HG03175 (cell line): ENCODE results near the gene RNF111.
"Not testable (repeated sequence)": the region's sequence is repeated elsewhere in the genome, so short reads cannot be mapped to it uniquely, and the experiment has no call there.

Experiments used
- ATAC-seq: cut with Tn5 transposase; IDR thresholded peaks from one replicate; pipeline ENCODE4 v1.9.1; 2021; ENCODE audit warnings: mild to moderate bottlenecking, moderate library complexity; ENCODE audit not compliant: unreplicated experiment

RNF111 gene

DNA sequence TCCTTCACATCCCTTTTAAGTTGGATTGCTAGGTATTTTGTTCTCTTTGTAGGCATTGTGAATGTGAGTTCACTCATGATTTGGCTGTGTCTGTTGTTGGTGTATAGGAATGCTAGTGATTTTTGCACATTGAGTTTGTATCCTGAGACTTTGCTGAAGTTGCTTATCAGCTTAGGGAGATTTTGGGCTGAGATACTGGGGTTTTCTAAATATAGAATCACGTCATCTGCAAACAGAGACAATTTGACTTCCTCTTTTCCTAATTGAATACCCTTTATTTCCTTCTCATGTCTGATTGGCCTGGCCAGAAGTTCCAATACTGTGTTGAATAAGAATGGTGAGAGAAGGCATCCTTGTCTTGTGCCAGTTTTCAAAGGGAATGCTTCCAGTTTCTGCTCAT lies 139.8 kb downstream of the RNF111 start:
- ATAC-seq, result not testable (repeated sequence)

DNA sequence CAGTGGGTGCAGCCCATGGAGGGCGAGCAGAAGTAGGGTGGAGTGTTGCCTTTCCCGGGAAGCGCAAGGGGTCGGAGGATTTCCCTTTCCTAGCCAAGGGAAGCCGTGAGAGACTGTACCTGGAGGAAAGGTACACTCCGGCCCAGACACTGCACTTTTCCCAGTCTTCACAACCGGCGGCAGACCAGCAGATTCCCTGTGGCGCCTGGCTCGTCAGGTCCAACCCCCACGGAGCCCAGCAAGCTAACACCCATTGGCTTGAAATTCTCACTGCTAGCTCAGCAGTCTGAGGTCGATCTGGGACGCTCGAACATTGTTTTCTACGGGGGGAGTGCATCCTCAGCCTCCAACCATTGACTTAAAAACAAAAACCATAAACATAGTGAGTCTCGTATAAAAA lies 144.0 kb downstream of the RNF111 start:
- no peak for ATAC-seq

DNA sequence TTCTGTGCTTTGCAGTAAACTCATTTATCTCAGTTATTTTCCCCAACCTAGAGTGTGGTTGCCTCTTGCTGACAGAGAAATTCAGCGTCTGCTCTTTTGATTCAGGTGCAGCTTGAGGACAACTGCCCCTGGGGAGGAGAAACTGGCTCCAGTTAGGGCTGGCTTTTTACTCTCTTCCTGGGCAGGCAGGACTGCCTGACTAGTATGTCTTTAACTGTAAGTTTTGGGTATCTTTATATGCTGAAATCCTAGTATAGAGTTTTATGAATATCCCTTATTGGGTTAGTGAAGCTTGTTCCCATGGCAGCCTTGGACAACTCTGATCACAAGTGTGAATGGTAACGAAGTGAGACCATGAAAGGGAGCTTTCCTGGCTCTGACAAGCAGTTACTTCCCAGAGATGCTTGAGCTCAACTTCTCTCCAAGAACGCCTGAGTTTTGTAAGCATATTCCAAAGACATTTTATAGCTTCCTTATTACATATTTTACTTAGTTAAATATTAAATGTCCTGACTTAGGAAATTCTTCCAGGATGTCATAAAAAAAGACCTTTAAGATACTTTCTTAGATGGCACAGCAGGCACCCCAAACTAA lies 144.6 kb downstream of the RNF111 start:
- no peak for ATAC-seq

DNA sequence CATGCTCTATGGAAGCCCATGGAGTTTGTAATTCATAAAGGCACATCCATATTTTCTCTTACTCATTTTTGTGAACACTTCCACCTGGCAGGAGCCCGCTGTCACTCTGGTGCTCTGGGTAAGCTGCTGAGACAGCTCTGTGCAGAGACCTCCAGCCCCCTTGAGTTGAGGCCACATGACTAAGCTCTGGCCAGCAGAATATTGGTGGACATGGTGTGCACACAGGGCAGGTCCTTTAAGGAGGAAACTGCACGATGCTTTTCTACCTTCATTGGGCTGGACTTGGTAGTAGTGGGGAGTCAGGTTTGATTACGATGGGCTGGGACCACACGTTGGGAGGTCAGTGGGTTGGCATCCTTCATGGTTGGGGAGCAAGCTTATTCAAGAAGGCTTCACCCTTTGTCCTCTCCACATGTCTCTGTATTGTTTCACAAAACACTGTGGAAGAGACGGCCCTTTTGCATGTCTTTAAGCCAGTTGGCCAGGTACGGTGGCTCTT lies 146.5 kb downstream of the RNF111 start:
- no peak for ATAC-seq

DNA sequence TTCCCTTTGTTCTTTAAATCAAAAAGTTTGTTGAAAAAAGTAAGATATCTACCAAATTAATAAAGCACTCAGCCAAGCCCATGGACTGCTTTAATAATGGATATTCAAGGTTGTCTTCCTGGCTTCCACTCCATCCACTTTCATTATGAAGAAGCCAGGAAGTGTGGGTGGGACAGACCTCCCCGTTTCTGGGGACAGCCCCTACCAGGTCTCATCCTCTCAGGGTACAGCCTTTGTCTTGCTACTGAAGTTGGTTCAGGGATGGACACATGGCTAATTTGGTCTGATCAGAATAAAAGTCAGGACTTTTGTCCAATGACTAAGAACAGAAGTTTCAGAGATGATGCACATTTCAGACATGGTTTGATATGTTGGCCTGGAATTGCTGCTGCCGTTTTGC lies 150.1 kb downstream of the RNF111 start:
- no peak for ATAC-seq

DNA sequence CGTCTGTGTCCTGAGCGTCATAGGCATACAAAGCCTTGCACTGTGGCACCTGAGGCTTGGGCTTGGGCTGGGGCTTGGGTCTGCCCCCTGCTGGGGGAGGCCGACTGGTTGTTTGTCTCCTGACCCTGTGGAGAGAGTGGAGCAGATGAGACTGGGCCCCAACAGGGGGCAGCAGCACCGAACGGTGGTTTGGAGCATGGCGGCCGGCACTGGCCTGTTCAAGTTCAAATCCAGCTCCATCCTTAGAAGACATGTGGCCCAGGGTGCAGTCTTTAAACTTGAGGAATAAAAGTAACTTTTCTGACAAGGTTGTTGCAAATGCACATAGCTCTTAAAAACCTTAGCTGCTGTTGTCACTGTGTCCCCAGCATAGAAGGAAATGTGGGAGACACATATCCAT lies 150.8 kb downstream of the RNF111 start:
- ATAC-seq, result peak; percentile 79

DNA sequence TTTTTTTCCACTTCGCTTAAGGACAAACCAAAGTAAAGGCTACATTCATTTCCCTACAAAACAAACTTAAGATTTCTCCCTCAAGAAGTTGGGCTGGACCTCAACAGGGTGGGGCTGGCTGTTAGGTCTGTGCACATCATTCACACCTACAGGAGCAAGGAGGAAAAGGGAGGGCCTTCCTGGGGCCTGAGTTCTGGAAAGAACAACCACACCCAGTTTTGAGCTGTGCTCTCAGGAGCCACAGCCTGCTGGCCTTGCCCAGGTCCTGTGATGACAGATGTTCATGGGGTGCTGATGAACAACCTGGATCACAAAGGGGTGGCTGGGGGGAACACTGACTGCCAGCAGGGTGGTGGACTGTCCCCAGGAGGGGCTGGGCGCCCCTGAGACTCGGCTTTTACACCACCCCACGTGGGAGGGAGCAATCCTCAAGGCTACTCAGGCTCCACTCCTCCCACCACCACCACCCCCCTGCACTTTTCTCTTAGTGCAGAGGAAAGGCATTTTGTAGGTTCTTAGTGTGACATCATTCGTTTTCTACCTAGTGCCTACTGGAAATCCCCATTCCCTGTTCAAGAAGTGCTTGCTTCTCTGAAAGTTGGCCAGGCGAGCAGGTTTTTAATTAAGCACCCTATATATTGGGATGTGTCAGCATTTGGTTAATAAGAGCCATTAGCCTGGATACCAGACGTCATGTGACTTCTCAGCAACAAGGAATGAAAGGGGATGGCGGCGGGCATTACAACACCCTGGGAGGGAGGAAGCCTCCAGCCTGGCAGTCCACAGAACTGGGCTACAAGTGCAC lies 153.2 kb downstream of the RNF111 start:
- no peak for ATAC-seq

DNA sequence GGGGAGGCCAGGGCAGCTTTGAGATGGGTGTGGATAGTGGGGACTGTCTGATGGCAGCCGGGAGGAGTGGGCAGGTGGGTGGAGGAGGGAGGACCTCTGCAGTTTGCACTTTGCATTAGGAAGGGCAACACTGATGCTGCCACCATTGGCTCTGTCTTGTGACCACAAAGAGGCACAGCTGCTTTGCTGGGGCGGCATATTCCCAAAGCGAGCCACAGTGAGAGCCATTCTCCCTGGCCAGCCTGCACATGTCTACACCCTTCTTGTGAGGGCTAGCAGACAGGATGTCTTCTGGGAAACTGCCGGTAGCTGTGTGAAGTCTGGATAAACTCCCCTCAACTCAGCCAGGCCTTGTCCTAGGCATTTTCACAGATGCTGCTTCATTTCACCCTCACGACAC lies 155.8 kb downstream of the RNF111 start:
- no peak for ATAC-seq

DNA sequence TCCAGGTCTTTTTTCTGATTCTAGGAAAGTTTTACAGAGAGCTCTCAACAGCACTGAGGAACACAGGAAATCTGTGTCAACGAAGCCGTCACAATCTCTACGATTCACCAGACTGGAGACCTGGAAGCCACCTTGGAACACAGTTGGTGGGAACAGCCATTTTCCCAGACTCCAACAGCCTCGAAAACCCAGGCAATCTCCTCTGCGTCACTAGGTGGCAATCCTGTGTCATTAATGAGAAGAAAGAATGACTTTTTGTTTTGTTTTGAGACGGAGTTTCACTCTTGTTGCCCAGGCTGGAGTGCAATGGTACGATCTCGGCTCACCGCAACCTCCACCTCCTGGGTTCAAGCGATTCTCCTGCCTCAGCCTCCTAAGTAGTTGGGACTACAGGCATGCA lies 157.1 kb downstream of the RNF111 start:
- not testable (repeated sequence) for ATAC-seq
